HT1080 (cell line): ENCODE results near the gene CLPTM1. TPM values are rescaled to one million over a fixed set of nuclear protein-coding genes. Genes with fewer than 3 reads are reported as not detected.

Experiments
- DNase-seq: peaks from one replicate; pipeline ENCODE4 v3.0.0-alpha.2; 2015; ENCODE audit warnings: low read depth
- total RNA-seq: library from RNA; depleted of rRNA; stranded (reverse); fragments of >200 nt; shearing (Covaris generic); gene quantifications from 2 replicates; pipeline ENCODE4 v1.2.3, GENCODE V29; 2014

Gene CLPTM1
- total RNA-seq, 1 experiment from 2014 or later, result 51.5 TPM

- DNase-seq, result no peak
These were observed 53.4 kb downstream of the CLPTM1 start for GRCh38 chr19:45008552-45008951.

- no peak for DNase-seq
These were observed 54.6 kb downstream of the CLPTM1 start for GRCh38 chr19:45009625-45010255.

GRCh38 chr19:45010306-45010705 is 55.1 kb downstream of the CLPTM1 start:
- no peak for DNase-seq

- DNase-seq, result no peak
These were observed 56.8 kb downstream of the CLPTM1 start for GRCh38 chr19:45011959-45012358.

- peak; percentile 82 for DNase-seq
These were observed 61.5 kb downstream of the CLPTM1 start for GRCh38 chr19:45016388-45017314.

GRCh38 chr19:45019187-45019586 is 64.0 kb downstream of the CLPTM1 start:
- no peak for DNase-seq

- no peak for DNase-seq
These were observed 64.9 kb downstream of the CLPTM1 start for GRCh38 chr19:45020071-45020470.

- no peak for DNase-seq
These were observed 66.8 kb downstream of the CLPTM1 start for GRCh38 chr19:45021971-45022370.

- no peak for DNase-seq
These were observed 67.9 kb downstream of the CLPTM1 start for GRCh38 chr19:45023048-45023447.

- DNase-seq, result no peak
These were observed 70.1 kb downstream of the CLPTM1 start for GRCh38 chr19:45025264-45025663.

GRCh38 chr19:45027371-45027770 is 72.2 kb downstream of the CLPTM1 start:
- no peak for DNase-seq

- no peak for DNase-seq
These were observed 75.6 kb downstream of the CLPTM1 start for GRCh38 chr19:45030825-45031224.

- no peak for DNase-seq
These were observed 77.2 kb downstream of the CLPTM1 start for GRCh38 chr19:45032421-45032820.

- DNase-seq, result no peak
These were observed 80.6 kb downstream of the CLPTM1 start for GRCh38 chr19:45035755-45036154.

GRCh38 chr19:45037393-45038169 is 82.4 kb downstream of the CLPTM1 start:
- no peak for DNase-seq

GRCh38 chr19:45038931-45039893 is 84.0 kb downstream of the CLPTM1 start, which contains the start of gene CLASRP:
Gene CLASRP (plus strand): TSS chr19:45039045. CDS start chr19:45040213, 1,168 bp downstream.
- peak; percentile 87 for DNase-seq

GRCh38 chr19:45040059-45040771 is 85.0 kb downstream of the CLPTM1 start:
- no peak for DNase-seq

GRCh38 chr19:45041125-45041524 is 85.9 kb downstream of the CLPTM1 start:
- DNase-seq, result no peak
